ENCODE results near the gene ARHGEF28. TPM values are rescaled to one million over a fixed set of nuclear protein-coding genes. Genes with fewer than 3 reads are reported as not detected.
A peak's percentile ranks its signal among the peaks of the same experiment; 100 is the strongest.

The ARHGEF28 gene
- total and polyA plus RNA-seq, 2 donors, result 7.3 to 7.4 TPM

GRCh38 chr5:73911761-73912393 lies 285.9 kb downstream of the ARHGEF28 start:
- no peak for DNase-seq (ENCODE audit: low read depth in 6 of 9, low spot score in 9 of 9)
- H3K27me3 ChIP-seq (ENCODE audit: control insufficient read depth in 2 of 2, insufficient read depth in 1 of 2, low read length in 1 of 2), result no peaks in the 10 kb centered on the region
- WGBS, result 87% methylated on average over 4 of the region's 4 CpGs
- no peak overlapping the region for H3K4me3 ChIP-seq (ENCODE audit: low read length in 2 of 2)
- no peaks in the 10 kb centered on the region for H3K36me3 ChIP-seq (ENCODE audit: control insufficient read depth in 2 of 2, insufficient read depth in 2 of 2, low read length in 1 of 2)
- no peak overlapping the region for H3K27ac ChIP-seq (ENCODE audit: low read depth in 1 of 2, low read length in 1 of 2)
- peaks cover 5 to 7% of the 10 kb centered on the region in 2 donors for H3K4me1 ChIP-seq (ENCODE audit: control insufficient read depth in 2 of 2, insufficient read depth in 2 of 2, low read length in 2 of 2)
- no peaks in the 10 kb centered on the region for H3K9me3 ChIP-seq (ENCODE audit: control insufficient read depth in 2 of 2, insufficient read depth in 1 of 2, low read length in 1 of 2)

- Histone ChIP-seq H3K4me3 (ENCODE audit: low read length in 2 of 2) (no peak overlapping the region), H3K27ac (ENCODE audit: low read depth in 1 of 2, low read length in 1 of 2) (peak overlapping the region in 1 of 2 donors; percentile 59), H3K4me1 (ENCODE audit: control insufficient read depth in 2 of 2, insufficient read depth in 2 of 2, low read length in 2 of 2) (peaks cover 5 to 7% of the 10 kb centered on the region in 2 donors), H3K36me3 (ENCODE audit: control insufficient read depth in 2 of 2, insufficient read depth in 2 of 2, low read length in 1 of 2) (no peaks in the 10 kb centered on the region), H3K27me3 (ENCODE audit: control insufficient read depth in 2 of 2, insufficient read depth in 1 of 2, low read length in 1 of 2) (no peaks in the 10 kb centered on the region), H3K9me3 (ENCODE audit: control insufficient read depth in 2 of 2, insufficient read depth in 1 of 2, low read length in 1 of 2) (no peaks in the 10 kb centered on the region)
- WGBS, result 74% methylated on average over 3 of the region's 3 CpGs
- peak in 5 of 9 donors; percentile 15 to 55 (median 17) for DNase-seq (ENCODE audit: low read depth in 6 of 9, low spot score in 9 of 9)
Observed at GRCh38 chr5:73912821-73913271, 286.9 kb downstream of the ARHGEF28 start.

GRCh38 chr5:73913971-73914370 lies 288.0 kb downstream of the ARHGEF28 start:
- DNase-seq (ENCODE audit: low read depth in 6 of 9, low spot score in 9 of 9), result no peak
- H3K36me3 ChIP-seq (ENCODE audit: control insufficient read depth in 2 of 2, insufficient read depth in 2 of 2, low read length in 1 of 2), result no peaks in the 10 kb centered on the region

GRCh38 chr5:73915345-73915744 lies 289.3 kb downstream of the ARHGEF28 start:
- H3K36me3 ChIP-seq (ENCODE audit: control insufficient read depth in 2 of 2, insufficient read depth in 2 of 2, low read length in 1 of 2), result no peaks in the 10 kb centered on the region
- H3K4me3 ChIP-seq (ENCODE audit: low read length in 2 of 2), result no peak overlapping the region
- no peaks in the 10 kb centered on the region for H3K27me3 ChIP-seq (ENCODE audit: control insufficient read depth in 2 of 2, insufficient read depth in 1 of 2, low read length in 1 of 2)
- H3K27ac ChIP-seq (ENCODE audit: low read depth in 1 of 2, low read length in 1 of 2), result no peak overlapping the region
- peaks cover 5 to 7% of the 10 kb centered on the region in 2 donors for H3K4me1 ChIP-seq (ENCODE audit: control insufficient read depth in 2 of 2, insufficient read depth in 2 of 2, low read length in 2 of 2)
- no peaks in the 10 kb centered on the region for H3K9me3 ChIP-seq (ENCODE audit: control insufficient read depth in 2 of 2, insufficient read depth in 1 of 2, low read length in 1 of 2)
- no peak for DNase-seq (ENCODE audit: low read depth in 6 of 9, low spot score in 9 of 9)
- 100% methylated on average over 1 of the region's 1 CpG for WGBS

More at GRCh38 chr5:73913971-73914370, 288.0 kb downstream of the ARHGEF28 start:
- H3K9me3 ChIP-seq (ENCODE audit: control insufficient read depth in 2 of 2, insufficient read depth in 1 of 2, low read length in 1 of 2), result no peaks in the 10 kb centered on the region
- H3K27ac ChIP-seq (ENCODE audit: low read depth in 1 of 2, low read length in 1 of 2), result no peak overlapping the region
- H3K4me1 ChIP-seq (ENCODE audit: control insufficient read depth in 2 of 2, insufficient read depth in 2 of 2, low read length in 2 of 2), result peaks cover 5 to 7% of the 10 kb centered on the region in 2 donors
- no peak overlapping the region for H3K4me3 ChIP-seq (ENCODE audit: low read length in 2 of 2)
- H3K27me3 ChIP-seq (ENCODE audit: control insufficient read depth in 2 of 2, insufficient read depth in 1 of 2, low read length in 1 of 2), result no peaks in the 10 kb centered on the region

- H3K27ac ChIP-seq (ENCODE audit: low read depth in 1 of 2, low read length in 1 of 2), result no peak overlapping the region
- H3K36me3 ChIP-seq (ENCODE audit: control insufficient read depth in 2 of 2, insufficient read depth in 2 of 2, low read length in 1 of 2), result no peaks in the 10 kb centered on the region
- no peaks in the 10 kb centered on the region for H3K27me3 ChIP-seq (ENCODE audit: control insufficient read depth in 2 of 2, insufficient read depth in 1 of 2, low read length in 1 of 2)
- 97% methylated on average over 3 of the region's 3 CpGs for WGBS
- no peak overlapping the region for H3K4me3 ChIP-seq (ENCODE audit: low read length in 2 of 2)
- DNase-seq (ENCODE audit: low read depth in 6 of 9, low spot score in 9 of 9), result no peak
- peaks cover 5 to 7% of the 10 kb centered on the region in 2 donors for H3K4me1 ChIP-seq (ENCODE audit: control insufficient read depth in 2 of 2, insufficient read depth in 2 of 2, low read length in 2 of 2)
- no peaks in the 10 kb centered on the region for H3K9me3 ChIP-seq (ENCODE audit: control insufficient read depth in 2 of 2, insufficient read depth in 1 of 2, low read length in 1 of 2)
Observed at GRCh38 chr5:73917433-73917832, 291.4 kb downstream of the ARHGEF28 start.

GRCh38 chr5:73917891-73918290 lies 291.9 kb downstream of the ARHGEF28 start:
- DNase-seq (ENCODE audit: low read depth in 6 of 9, low spot score in 9 of 9), result no peak
- Histone ChIP-seq H3K36me3 (ENCODE audit: control insufficient read depth in 2 of 2, insufficient read depth in 2 of 2, low read length in 1 of 2) (no peaks in the 10 kb centered on the region), H3K9me3 (ENCODE audit: control insufficient read depth in 2 of 2, insufficient read depth in 1 of 2, low read length in 1 of 2) (no peaks in the 10 kb centered on the region), H3K4me1 (ENCODE audit: control insufficient read depth in 2 of 2, insufficient read depth in 2 of 2, low read length in 2 of 2) (peaks cover 5 to 7% of the 10 kb centered on the region in 2 donors), H3K27me3 (ENCODE audit: control insufficient read depth in 2 of 2, insufficient read depth in 1 of 2, low read length in 1 of 2) (no peaks in the 10 kb centered on the region), H3K27ac (ENCODE audit: low read depth in 1 of 2, low read length in 1 of 2) (no peak overlapping the region), H3K4me3 (ENCODE audit: low read length in 2 of 2) (no peak overlapping the region)
- 97% methylated on average over 4 of the region's 4 CpGs for WGBS

- Histone ChIP-seq H3K27ac (ENCODE audit: low read depth in 1 of 2, low read length in 1 of 2) (no peak overlapping the region), H3K27me3 (ENCODE audit: control insufficient read depth in 2 of 2, insufficient read depth in 1 of 2, low read length in 1 of 2) (no peaks in the 10 kb centered on the region), H3K36me3 (ENCODE audit: control insufficient read depth in 2 of 2, insufficient read depth in 2 of 2, low read length in 1 of 2) (no peaks in the 10 kb centered on the region), H3K9me3 (ENCODE audit: control insufficient read depth in 2 of 2, insufficient read depth in 1 of 2, low read length in 1 of 2) (no peaks in the 10 kb centered on the region), H3K4me3 (ENCODE audit: low read length in 2 of 2) (no peak overlapping the region), H3K4me1 (ENCODE audit: control insufficient read depth in 2 of 2, insufficient read depth in 2 of 2, low read length in 2 of 2) (no peaks in the 10 kb centered on the region)
- DNase-seq (ENCODE audit: low read depth in 6 of 9, low spot score in 9 of 9), result no peak
- 84% methylated on average over 6 of the region's 6 CpGs for WGBS
Observed at GRCh38 chr5:73918791-73919221, 292.8 kb downstream of the ARHGEF28 start.

GRCh38 chr5:73921741-73922140 lies 295.7 kb downstream of the ARHGEF28 start:
- Histone ChIP-seq H3K4me1 (ENCODE audit: control insufficient read depth in 2 of 2, insufficient read depth in 2 of 2, low read length in 2 of 2) (no peaks in the 10 kb centered on the region), H3K36me3 (ENCODE audit: control insufficient read depth in 2 of 2, insufficient read depth in 2 of 2, low read length in 1 of 2) (no peaks in the 10 kb centered on the region), H3K27me3 (ENCODE audit: control insufficient read depth in 2 of 2, insufficient read depth in 1 of 2, low read length in 1 of 2) (no peaks in the 10 kb centered on the region), H3K9me3 (ENCODE audit: control insufficient read depth in 2 of 2, insufficient read depth in 1 of 2, low read length in 1 of 2) (no peaks in the 10 kb centered on the region), H3K27ac (ENCODE audit: low read depth in 1 of 2, low read length in 1 of 2) (no peak overlapping the region), H3K4me3 (ENCODE audit: low read length in 2 of 2) (no peak overlapping the region)
- no peak for DNase-seq (ENCODE audit: low read depth in 6 of 9, low spot score in 9 of 9)
- WGBS, result 41% methylated on average over 3 of the region's 3 CpGs

- H3K27ac ChIP-seq (ENCODE audit: low read depth in 1 of 2, low read length in 1 of 2), result no peak overlapping the region
- no peak for DNase-seq (ENCODE audit: low read depth in 6 of 9, low spot score in 9 of 9)
- no peaks in the 10 kb centered on the region for H3K4me1 ChIP-seq (ENCODE audit: control insufficient read depth in 2 of 2, insufficient read depth in 2 of 2, low read length in 2 of 2)
- no peaks in the 10 kb centered on the region for H3K9me3 ChIP-seq (ENCODE audit: control insufficient read depth in 2 of 2, insufficient read depth in 1 of 2, low read length in 1 of 2)
- no peak overlapping the region for H3K4me3 ChIP-seq (ENCODE audit: low read length in 2 of 2)
- no peaks in the 10 kb centered on the region for H3K27me3 ChIP-seq (ENCODE audit: control insufficient read depth in 2 of 2, insufficient read depth in 1 of 2, low read length in 1 of 2)
- no peaks in the 10 kb centered on the region for H3K36me3 ChIP-seq (ENCODE audit: control insufficient read depth in 2 of 2, insufficient read depth in 2 of 2, low read length in 1 of 2)
- WGBS, result 98% methylated on average over 3 of the region's 3 CpGs
Observed at GRCh38 chr5:73922224-73922623, 296.2 kb downstream of the ARHGEF28 start.
